Measurements from ENCODE around the gene EPB41L3.

Gene EPB41L3

GRCh38 chr18:5542515-5543035 lies 1.2 kb downstream of the EPB41L3 start (continued):
- TF ChIP-seq, protein P1, sequence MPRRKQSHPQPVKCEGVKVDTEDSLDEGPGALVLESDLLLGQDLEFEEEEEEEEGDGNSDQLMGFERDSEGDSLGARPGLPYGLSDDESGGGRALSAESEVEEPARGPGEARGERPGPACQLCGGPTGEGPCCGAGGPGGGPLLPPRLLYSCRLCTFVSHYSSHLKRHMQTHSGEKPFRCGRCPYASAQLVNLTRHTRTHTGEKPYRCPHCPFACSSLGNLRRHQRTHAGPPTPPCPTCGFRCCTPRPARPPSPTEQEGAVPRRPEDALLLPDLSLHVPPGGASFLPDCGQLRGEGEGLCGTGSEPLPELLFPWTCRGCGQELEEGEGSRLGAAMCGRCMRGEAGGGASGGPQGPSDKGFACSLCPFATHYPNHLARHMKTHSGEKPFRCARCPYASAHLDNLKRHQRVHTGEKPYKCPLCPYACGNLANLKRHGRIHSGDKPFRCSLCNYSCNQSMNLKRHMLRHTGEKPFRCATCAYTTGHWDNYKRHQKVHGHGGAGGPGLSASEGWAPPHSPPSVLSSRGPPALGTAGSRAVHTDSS (tag by site-specific recombination; IDR thresholded peaks at IDR 0.05): no peak
- TF ChIP-seq KLF1 (tag by site-specific recombination; IDR thresholded peaks at IDR 0.05) (no peak; the same call in none of the 2 replicates), ZNF280C (tag by site-specific recombination; IDR thresholded peaks at IDR 0.05) (no peak), ZNF239 (tag by site-specific recombination; IDR thresholded peaks at IDR 0.05) (no peak), ATF2 (tag by site-specific recombination; IDR thresholded peaks at IDR 0.05; ENCODE audit: low read depth) (no peak), BCL11A (tag by site-specific recombination; IDR thresholded peaks at IDR 0.05; ENCODE audit: low read depth) (no peak), KLF9 (tag by site-specific recombination; IDR thresholded peaks at IDR 0.05; ENCODE audit: low read depth) (peak; percentile 82), ZNF169 (tag by site-specific recombination; IDR thresholded peaks at IDR 0.05) (no peak), ZNF426 (tag by site-specific recombination; IDR thresholded peaks at IDR 0.05) (no peak), ZNF16 (tag by site-specific recombination; IDR thresholded peaks at IDR 0.05; ENCODE audit: low read depth) (no peak), SP7 (tag by site-specific recombination; IDR thresholded peaks at IDR 0.05) (no peak), YY1 (tag by site-specific recombination; IDR thresholded peaks at IDR 0.05) (no peak), ZNF266 (tag by site-specific recombination; IDR thresholded peaks at IDR 0.05; ENCODE audit: low read depth) (no peak), ZNF658 (tag by site-specific recombination; IDR thresholded peaks at IDR 0.05) (no peak), ZNF707 (tag by site-specific recombination; IDR thresholded peaks at IDR 0.05) (no peak), ZNF621 (tag by site-specific recombination; IDR thresholded peaks at IDR 0.05) (no peak), ZNF324 (tag by site-specific recombination; IDR thresholded peaks at IDR 0.05) (no peak), TRIM28 (IDR thresholded peaks at IDR 0.05; ENCODE audit: borderline replicate concordance, low read length) (no peak), ZNF626 (tag by site-specific recombination; IDR thresholded peaks at IDR 0.05) (no peak), GLI4 (tag by site-specific recombination; IDR thresholded peaks at IDR 0.05) (no peak), ZNF501 (tag by site-specific recombination; IDR thresholded peaks at IDR 0.05) (no peak), OVOL3 (tag by site-specific recombination; IDR thresholded peaks at IDR 0.05) (no peak), PRDM1 (tag by site-specific recombination; IDR thresholded peaks at IDR 0.05) (0 out of 2 replicates have a peak, but pooled peaks have one; percentile 16), ZNF624 (tag by site-specific recombination; IDR thresholded peaks at IDR 0.05) (no peak), ZNF335 (tag by site-specific recombination; conservative IDR thresholded peaks at IDR 0.05) (peak; percentile 77), ZNF704 (tag by site-specific recombination; IDR thresholded peaks at IDR 0.05) (no peak)
- TF ChIP-seq, protein P2, sequence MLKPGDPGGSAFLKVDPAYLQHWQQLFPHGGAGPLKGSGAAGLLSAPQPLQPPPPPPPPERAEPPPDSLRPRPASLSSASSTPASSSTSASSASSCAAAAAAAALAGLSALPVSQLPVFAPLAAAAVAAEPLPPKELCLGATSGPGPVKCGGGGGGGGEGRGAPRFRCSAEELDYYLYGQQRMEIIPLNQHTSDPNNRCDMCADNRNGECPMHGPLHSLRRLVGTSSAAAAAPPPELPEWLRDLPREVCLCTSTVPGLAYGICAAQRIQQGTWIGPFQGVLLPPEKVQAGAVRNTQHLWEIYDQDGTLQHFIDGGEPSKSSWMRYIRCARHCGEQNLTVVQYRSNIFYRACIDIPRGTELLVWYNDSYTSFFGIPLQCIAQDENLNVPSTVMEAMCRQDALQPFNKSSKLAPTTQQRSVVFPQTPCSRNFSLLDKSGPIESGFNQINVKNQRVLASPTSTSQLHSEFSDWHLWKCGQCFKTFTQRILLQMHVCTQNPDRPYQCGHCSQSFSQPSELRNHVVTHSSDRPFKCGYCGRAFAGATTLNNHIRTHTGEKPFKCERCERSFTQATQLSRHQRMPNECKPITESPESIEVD (tag by site-specific recombination; IDR thresholded peaks at IDR 0.05): peak; percentile 42; the same call in 1 of the 2 replicates
- TF ChIP-seq, protein P3, sequence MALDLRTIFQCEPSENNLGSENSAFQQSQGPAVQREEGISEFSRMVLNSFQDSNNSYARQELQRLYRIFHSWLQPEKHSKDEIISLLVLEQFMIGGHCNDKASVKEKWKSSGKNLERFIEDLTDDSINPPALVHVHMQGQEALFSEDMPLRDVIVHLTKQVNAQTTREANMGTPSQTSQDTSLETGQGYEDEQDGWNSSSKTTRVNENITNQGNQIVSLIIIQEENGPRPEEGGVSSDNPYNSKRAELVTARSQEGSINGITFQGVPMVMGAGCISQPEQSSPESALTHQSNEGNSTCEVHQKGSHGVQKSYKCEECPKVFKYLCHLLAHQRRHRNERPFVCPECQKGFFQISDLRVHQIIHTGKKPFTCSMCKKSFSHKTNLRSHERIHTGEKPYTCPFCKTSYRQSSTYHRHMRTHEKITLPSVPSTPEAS (tag by site-specific recombination; IDR thresholded peaks at IDR 0.05): no peak
- TF ChIP-seq, protein P4, sequence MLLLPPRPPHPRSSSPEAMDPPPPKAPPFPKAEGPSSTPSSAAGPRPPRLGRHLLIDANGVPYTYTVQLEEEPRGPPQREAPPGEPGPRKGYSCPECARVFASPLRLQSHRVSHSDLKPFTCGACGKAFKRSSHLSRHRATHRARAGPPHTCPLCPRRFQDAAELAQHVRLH (tag by site-specific recombination; IDR thresholded peaks at IDR 0.05): no peak
- TF ChIP-seq, protein P5, sequence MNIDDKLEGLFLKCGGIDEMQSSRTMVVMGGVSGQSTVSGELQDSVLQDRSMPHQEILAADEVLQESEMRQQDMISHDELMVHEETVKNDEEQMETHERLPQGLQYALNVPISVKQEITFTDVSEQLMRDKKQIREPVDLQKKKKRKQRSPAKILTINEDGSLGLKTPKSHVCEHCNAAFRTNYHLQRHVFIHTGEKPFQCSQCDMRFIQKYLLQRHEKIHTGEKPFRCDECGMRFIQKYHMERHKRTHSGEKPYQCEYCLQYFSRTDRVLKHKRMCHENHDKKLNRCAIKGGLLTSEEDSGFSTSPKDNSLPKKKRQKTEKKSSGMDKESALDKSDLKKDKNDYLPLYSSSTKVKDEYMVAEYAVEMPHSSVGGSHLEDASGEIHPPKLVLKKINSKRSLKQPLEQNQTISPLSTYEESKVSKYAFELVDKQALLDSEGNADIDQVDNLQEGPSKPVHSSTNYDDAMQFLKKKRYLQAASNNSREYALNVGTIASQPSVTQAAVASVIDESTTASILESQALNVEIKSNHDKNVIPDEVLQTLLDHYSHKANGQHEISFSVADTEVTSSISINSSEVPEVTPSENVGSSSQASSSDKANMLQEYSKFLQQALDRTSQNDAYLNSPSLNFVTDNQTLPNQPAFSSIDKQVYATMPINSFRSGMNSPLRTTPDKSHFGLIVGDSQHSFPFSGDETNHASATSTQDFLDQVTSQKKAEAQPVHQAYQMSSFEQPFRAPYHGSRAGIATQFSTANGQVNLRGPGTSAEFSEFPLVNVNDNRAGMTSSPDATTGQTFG (tag by site-specific recombination; IDR thresholded peaks at IDR 0.05; ENCODE audit: borderline replicate concordance): no peak
